ENCODE data around the gene MYEOV. TPM values are rescaled to one million over a fixed set of nuclear protein-coding genes. Genes with fewer than 3 reads are reported as not detected.

Gene MYEOV
- total RNA-seq, 1 donor from 2014 or later = not detected

DNA sequence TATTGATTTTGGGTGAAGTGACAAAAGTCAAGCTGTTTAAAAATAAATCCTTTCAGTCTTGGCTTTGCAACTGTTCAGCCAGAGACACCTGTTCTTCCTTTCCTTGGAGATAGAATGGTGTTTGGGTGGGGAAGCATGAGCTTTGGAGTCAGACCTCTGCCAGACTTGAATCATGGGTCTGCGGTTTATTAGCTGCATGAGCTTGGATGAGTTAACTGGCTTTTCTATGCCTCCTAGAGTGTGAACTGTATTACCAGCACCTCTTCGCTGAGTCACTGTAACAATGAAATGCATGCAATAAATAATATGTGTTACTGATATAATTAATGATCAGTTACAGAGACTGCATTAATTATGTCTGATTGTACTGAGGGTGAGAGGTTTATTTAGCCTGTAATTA, 13.5 kb upstream of the MYEOV start:
- H3K9me3 Mint-ChIP-seq (ENCODE audit: unreplicated experiment) = no peaks in the 10 kb centered on the region
- H3K4me1 Mint-ChIP-seq (ENCODE audit: unreplicated experiment) = peaks cover 22% of the 10 kb centered on the region
- H3K36me3 Mint-ChIP-seq (ENCODE audit: low read depth, unreplicated experiment) = no peaks in the 10 kb centered on the region
- H3K27me3 Mint-ChIP-seq (ENCODE audit: unreplicated experiment) = peaks cover 6% of the 10 kb centered on the region
- DNase-seq (ENCODE audit: low spot score) = no peak
- TF ChIP-seq, protein P1, sequence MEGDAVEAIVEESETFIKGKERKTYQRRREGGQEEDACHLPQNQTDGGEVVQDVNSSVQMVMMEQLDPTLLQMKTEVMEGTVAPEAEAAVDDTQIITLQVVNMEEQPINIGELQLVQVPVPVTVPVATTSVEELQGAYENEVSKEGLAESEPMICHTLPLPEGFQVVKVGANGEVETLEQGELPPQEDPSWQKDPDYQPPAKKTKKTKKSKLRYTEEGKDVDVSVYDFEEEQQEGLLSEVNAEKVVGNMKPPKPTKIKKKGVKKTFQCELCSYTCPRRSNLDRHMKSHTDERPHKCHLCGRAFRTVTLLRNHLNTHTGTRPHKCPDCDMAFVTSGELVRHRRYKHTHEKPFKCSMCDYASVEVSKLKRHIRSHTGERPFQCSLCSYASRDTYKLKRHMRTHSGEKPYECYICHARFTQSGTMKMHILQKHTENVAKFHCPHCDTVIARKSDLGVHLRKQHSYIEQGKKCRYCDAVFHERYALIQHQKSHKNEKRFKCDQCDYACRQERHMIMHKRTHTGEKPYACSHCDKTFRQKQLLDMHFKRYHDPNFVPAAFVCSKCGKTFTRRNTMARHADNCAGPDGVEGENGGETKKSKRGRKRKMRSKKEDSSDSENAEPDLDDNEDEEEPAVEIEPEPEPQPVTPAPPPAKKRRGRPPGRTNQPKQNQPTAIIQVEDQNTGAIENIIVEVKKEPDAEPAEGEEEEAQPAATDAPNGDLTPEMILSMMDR (IDR thresholded peaks at IDR 0.05; ENCODE audit: unreplicated experiment) = no peak
- no peak overlapping the region for H3K4me3 Mint-ChIP-seq (ENCODE audit: unreplicated experiment)
- no peak overlapping the region for H3K27ac Mint-ChIP-seq (ENCODE audit: unreplicated experiment)

DNA sequence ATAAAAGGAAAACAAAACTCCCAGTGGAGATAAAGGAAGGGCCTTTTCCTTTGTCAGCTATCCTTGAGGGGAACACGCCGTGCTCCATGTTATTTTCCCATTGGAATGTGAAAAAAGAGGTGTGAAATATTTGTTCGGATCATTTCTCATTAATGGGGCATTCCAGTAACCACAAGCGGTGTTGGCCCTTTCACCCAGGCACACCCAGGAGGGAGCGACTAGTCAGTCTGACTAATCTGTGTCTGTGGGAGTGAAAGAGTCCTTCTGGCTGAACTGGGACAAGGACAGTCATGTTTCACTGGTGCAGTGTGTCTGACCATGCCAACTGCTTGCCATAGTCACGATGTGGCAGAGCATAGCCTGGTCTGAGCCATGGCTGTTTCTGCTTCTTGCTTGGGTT, 13.0 kb upstream of the MYEOV start:
- Mint-ChIP-seq H3K27ac (ENCODE audit: unreplicated experiment) (no peak overlapping the region), H3K27me3 (ENCODE audit: unreplicated experiment) (peaks cover 3% of the 10 kb centered on the region), H3K4me1 (ENCODE audit: unreplicated experiment) (peaks cover 16% of the 10 kb centered on the region), H3K4me3 (ENCODE audit: unreplicated experiment) (no peak overlapping the region), H3K36me3 (ENCODE audit: low read depth, unreplicated experiment) (no peaks in the 10 kb centered on the region), H3K9me3 (ENCODE audit: unreplicated experiment) (no peaks in the 10 kb centered on the region)
- TF ChIP-seq, protein P1 (IDR thresholded peaks at IDR 0.05; ENCODE audit: unreplicated experiment) = no peak
- DNase-seq (ENCODE audit: low spot score) = no peak

DNA sequence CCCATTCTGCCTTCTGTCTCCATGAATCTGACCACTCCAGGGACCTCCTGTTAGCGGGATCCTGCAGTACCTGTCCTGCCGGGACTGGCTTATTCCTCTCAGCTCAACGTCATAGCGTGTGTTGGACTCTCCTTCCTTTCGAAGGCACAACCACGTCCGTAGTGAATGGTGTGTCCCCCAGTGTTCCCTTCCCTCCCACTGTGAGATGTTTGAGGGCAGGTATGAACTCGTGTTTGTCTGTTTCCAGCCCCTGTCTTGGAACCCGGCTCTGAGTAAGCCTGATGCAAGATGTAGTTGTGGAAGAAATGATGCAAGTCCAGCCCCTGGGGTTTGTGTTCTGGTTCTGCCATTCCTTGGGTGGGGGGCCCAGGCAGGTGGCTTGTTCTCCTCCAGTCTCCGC, 10.5 kb upstream of the MYEOV start:
- no peak for DNase-seq (ENCODE audit: low spot score)
- TF ChIP-seq, protein P1 (IDR thresholded peaks at IDR 0.05; ENCODE audit: unreplicated experiment) = no peak
- no peaks in the 10 kb centered on the region for H3K36me3 Mint-ChIP-seq (ENCODE audit: low read depth, unreplicated experiment)
- no peak overlapping the region for H3K27ac Mint-ChIP-seq (ENCODE audit: unreplicated experiment)
- peaks cover 12% of the 10 kb centered on the region for H3K4me1 Mint-ChIP-seq (ENCODE audit: unreplicated experiment)
- no peaks in the 10 kb centered on the region for H3K9me3 Mint-ChIP-seq (ENCODE audit: unreplicated experiment)
- no peak overlapping the region for H3K4me3 Mint-ChIP-seq (ENCODE audit: unreplicated experiment)
- H3K27me3 Mint-ChIP-seq (ENCODE audit: unreplicated experiment) = peaks cover 5% of the 10 kb centered on the region

DNA sequence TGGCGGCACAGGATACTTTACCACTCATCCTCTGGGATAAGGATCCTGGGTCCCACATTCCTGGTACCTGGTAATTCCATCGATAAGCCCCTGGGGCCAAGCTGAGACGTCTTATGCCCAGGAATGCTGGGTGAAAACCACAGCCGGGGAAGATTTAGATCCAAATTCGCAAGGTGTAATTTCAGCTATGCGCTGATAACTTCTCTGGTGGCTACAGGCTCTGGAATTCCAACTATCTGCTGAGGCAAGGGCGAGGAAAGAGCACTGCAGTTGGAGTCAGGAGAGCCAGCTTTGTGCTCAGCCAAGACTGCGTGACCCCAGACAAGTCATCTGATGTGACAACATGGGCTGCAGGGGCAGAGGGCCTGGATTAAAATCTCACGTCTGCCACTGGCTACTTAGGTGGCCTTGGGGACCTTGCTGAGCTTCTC, 9.9 kb upstream of the MYEOV start:
- H3K4me3 Mint-ChIP-seq (ENCODE audit: unreplicated experiment) = no peak overlapping the region
- H3K9me3 Mint-ChIP-seq (ENCODE audit: unreplicated experiment) = no peaks in the 10 kb centered on the region
- peaks cover 7% of the 10 kb centered on the region for H3K27me3 Mint-ChIP-seq (ENCODE audit: unreplicated experiment)
- DNase-seq (ENCODE audit: low spot score) = no peak
- TF ChIP-seq, protein P1 (IDR thresholded peaks at IDR 0.05; ENCODE audit: unreplicated experiment) = no peak
- no peak overlapping the region for H3K27ac Mint-ChIP-seq (ENCODE audit: unreplicated experiment)
- H3K4me1 Mint-ChIP-seq (ENCODE audit: unreplicated experiment) = peaks cover 12% of the 10 kb centered on the region
- H3K36me3 Mint-ChIP-seq (ENCODE audit: low read depth, unreplicated experiment) = no peaks in the 10 kb centered on the region

DNA sequence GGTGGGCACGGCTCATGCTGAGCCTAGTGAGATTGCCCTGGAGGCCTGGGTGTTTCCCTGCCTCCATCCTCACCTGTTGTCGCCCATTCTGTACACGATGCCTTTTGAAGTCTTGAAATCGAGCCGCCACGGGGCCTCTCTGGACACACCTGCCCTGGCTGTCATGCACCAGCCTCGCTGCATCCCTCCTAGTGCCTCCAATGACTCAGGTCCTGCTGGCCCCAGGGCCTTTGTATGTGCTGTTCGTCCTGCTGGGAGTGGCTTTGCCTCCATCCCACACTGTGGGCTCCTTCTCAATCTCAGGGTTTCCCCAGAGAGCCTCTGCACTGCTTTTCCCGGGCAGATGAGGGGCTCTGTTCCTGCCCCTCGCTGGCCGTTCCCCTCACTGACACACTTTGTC, 8.9 kb upstream of the MYEOV start:
- TF ChIP-seq, protein P1 (IDR thresholded peaks at IDR 0.05; ENCODE audit: unreplicated experiment) = no peak
- H3K27ac Mint-ChIP-seq (ENCODE audit: unreplicated experiment) = no peak overlapping the region
- H3K4me1 Mint-ChIP-seq (ENCODE audit: unreplicated experiment) = peaks cover 12% of the 10 kb centered on the region
- no peak overlapping the region for H3K4me3 Mint-ChIP-seq (ENCODE audit: unreplicated experiment)
- no peaks in the 10 kb centered on the region for H3K9me3 Mint-ChIP-seq (ENCODE audit: unreplicated experiment)
- H3K36me3 Mint-ChIP-seq (ENCODE audit: low read depth, unreplicated experiment) = no peaks in the 10 kb centered on the region
- no peak for DNase-seq (ENCODE audit: low spot score)
- H3K27me3 Mint-ChIP-seq (ENCODE audit: unreplicated experiment) = peaks cover 7% of the 10 kb centered on the region

Data from endothelial cell (in vitro differentiated cells).